Erythroblast (primary cell): Measurements from ENCODE around the gene CORO2A.

Source experiments
- GATA1 ChIP-seq: IDR thresholded peaks from 2 replicates; pipeline ENCODE4 v1.6.1; 2011; ENCODE audit warnings: low read depth, mild to moderate bottlenecking, control low read depth, low read length, moderate library complexity
- POLR2A ChIP-seq: IDR thresholded peaks from 2 replicates; pipeline ENCODE4 v1.6.1; 2011; ENCODE audit warnings: mild to moderate bottlenecking, low read length

- TF ChIP-seq POLR2A (no peak), GATA1 (no peak)
Observed at GRCh38 chr9:98105006-98105405, 87.4 kb downstream of the CORO2A start.
